NCI-H2196 (cell line): ENCODE measurements around the gene NMNAT1.
"Not testable (repeated sequence)": the region's sequence is repeated elsewhere in the genome, so short reads cannot be mapped to it uniquely, and the experiment has no call there.

Experiments used
- DNase-seq: peaks from one replicate; lab custom pipeline; 2025; ENCODE audit not compliant: unreplicated experiment; lab: John Stamatoyannopoulos, UW

NMNAT1 gene

DNA sequence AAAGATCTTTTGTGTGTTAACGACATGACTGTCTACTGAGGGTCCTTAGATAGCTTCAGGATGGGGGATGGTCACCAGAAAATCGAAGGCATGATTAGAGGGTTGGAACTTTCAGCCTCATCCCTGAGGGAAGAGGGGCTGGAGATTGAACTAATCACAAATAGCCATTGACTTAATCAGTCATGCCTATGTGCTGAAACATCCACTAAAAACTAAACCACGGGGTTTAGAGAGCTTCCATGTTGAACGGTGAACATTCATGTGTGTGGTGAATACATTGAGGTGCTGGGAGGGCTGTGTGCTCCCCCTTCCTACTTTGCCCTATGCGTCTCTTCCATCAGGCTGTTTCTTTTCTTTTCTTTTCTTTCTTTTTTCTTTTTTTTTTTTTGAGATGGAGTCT lies 70.7 kb downstream of the NMNAT1 start:
- DNase-seq: no peak

GRCh38 chr1:10019561-10019960 lies 76.3 kb downstream of the NMNAT1 start:
- no peak for DNase-seq

DNA sequence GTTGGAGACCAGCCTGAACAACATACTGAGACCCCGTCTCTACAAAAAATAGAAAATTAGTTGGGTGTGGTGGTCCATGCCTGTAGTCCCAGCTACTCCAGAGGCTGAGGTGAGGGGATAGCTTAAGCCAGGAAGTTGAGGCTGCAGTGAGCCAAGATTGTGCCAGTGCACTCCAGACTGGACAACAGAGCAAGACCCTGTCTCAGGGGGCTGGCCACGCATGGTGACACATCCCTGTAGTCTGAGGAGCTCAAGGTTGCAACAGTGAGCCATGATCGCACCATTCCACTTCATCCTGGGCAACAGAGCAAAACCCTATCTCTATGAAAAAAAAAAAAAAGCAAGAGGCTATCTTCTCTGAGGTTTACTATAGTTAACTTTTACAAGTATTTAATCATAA lies 76.8 kb downstream of the NMNAT1 start:
- DNase-seq: no peak

DNA sequence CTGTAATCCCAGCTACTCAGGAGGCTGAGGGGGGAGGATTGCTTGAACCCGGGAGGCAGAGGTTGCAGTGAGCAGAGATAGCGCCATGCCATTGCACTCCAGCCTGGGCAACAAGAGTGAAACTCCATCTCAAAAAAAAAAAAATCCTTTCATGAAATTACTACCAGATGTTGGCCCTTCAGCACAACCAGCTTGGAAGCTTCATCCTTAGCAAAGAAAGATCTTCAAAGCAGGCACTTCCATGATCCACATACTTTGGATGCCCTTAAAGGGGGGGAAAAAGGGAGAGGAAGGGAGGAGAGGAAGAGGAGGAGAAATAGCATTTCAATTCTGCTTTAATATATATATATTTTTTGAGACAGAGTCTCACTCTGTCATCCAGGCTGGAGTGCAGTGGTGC lies 77.4 kb downstream of the NMNAT1 start:
- DNase-seq: not testable (repeated sequence)

GRCh38 chr1:10021992-10022391 lies 78.7 kb downstream of the NMNAT1 start:
- not testable (repeated sequence) for DNase-seq

DNA sequence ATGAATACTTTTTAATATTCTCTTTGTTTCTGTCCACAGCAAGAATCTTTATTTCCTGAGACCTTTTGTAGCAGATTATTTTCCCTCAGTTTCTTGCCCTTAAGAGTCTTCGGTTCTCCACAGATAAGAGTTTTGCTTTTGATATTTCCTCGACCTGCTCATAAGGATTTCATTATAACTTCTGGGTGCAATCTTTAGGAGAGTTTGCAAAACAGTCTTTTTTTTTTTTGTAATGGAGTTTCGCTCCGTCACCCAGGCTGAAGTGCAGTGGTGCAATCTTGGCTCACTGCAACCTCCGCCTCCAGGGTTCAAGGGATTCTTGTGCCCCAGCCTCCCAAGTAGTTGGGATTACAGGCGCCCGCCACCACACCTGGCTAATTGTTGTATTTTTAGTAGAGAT lies 79.4 kb downstream of the NMNAT1 start:
- no peak for DNase-seq

- DNase-seq: no peak
Measured at GRCh38 chr1:10025354-10025753, 82.1 kb downstream of the NMNAT1 start.

DNA sequence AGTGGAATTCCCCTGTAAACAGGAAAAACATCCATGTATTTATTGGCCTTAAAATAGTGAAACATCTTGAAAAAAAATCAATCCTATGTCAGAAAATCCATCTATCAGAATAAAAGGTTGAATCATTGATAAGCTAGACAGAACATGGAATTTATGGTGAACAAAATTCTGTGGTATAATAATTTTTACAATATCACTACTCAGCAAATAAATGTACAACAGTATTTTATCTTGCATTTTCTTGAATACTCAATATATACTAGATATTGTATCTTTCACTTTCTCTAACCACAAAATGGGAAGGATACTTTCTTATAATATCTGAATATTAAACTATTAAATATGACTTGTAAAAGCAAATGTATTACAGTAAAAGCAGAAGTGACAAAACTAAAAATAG lies 83.8 kb downstream of the NMNAT1 start:
- DNase-seq: no peak

- not testable (repeated sequence) for DNase-seq
Measured at GRCh38 chr1:10028956-10029500, 85.8 kb downstream of the NMNAT1 start.

DNA sequence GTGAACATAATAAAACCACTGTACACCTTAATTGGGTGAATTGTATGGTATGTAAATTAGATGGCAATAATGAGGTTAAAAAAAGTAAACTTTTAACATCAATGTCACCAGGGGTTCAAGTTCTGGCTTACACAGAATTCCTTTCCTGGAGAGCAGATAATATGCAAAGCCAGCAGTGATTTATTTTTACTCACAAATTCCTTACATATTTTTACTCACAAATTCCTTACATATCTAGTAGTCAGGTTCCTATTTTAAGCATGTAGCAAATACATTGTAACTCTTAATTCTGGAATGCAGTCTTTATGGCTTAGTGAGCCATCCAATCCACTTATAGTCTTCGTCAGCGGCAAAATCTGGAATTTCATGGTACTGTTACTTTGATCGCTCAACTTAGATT lies 88.2 kb downstream of the NMNAT1 start:
- DNase-seq: no peak

- peak; percentile 99 for DNase-seq
Measured at GRCh38 chr1:10032590-10033358, 89.5 kb downstream of the NMNAT1 start, which contains the start of gene UBE4B. Gene UBE4B (plus strand): TSS chr1:10032958. CDS start chr1:10033671, 713 bp downstream.

DNA sequence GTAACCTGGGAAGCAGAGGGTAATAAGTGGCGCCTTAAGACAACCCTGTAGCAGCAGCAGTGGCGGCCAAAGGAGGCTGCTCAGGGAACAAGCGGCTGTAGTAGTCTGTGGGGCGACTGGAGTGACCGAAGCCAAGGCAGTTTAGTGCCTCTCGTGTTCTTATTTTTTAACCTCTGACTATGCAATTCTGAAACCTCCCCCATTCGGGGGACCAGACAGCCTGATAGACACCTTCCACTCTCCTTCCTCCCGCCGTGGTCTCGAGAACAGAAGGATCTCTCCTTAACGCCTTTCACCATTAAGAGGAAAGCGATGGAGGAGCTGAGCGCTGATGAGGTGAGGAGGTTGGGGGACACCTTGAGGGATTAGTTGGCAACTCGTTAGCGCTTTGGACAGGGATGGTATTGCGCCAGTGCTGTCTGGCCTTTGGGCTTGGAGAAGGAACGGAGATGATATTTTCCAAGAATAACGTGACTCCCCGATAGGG lies 90.1 kb downstream of the NMNAT1 start:
- DNase-seq: peak; percentile 25
